Measurements from ENCODE around the gene CCBE1. TPM values are rescaled to one million over a fixed set of nuclear protein-coding genes. Genes with fewer than 3 reads are reported as not detected.

CCBE1 gene
- total RNA-seq, 1 donor from 2014 or later = 4.1 TPM

DNA sequence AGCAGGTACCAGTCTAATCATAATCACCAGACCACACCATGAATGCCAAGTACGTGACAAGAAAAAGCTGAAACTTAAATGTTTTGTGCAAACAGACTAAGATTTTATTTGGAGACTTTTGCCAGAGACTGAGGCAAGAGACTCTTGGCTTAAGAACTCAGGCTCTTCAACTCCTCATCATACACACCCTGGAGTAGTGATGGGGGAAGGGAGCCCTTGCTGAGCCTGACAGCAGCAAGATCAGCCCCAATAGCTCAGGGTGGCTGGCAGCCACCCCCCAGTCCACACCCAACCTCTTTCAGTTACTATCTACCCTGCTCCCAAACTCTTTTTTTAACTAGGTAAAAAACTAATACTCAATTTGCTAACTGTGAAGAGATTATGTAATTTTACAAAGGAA, 114.8 kb downstream of the CCBE1 start:
- Histone ChIP-seq H3K4me3 (ENCODE audit: insufficient read depth, low read depth, low read length) (no peak overlapping the region), H3K9ac (ENCODE audit: low read length) (no peak overlapping the region), H3K79me2 (ENCODE audit: insufficient read depth, low read length) (no peaks in the 10 kb centered on the region), H3K36me3 (ENCODE audit: insufficient read depth, low read length) (no peaks in the 10 kb centered on the region), H3K27me3 (ENCODE audit: insufficient read depth, low read length) (no peaks in the 10 kb centered on the region), H2AFZ (ENCODE audit: low read depth, low read length) (no peak overlapping the region), H3K4me1 (ENCODE audit: insufficient read depth, low read length) (no peaks in the 10 kb centered on the region), H3K4me2 (ENCODE audit: low read length) (no peak overlapping the region), H3K27ac (ENCODE audit: low read depth, low read length) (no peak overlapping the region), H3K9me3 (ENCODE audit: insufficient read depth, low read depth, low read length) (no peaks in the 10 kb centered on the region), H4K20me1 (ENCODE audit: insufficient read depth, low read length) (peaks cover 15% of the 10 kb centered on the region)
- no peaks in the 10 kb centered on the region for H3K36me3 Mint-ChIP-seq (ENCODE audit: low read depth, unreplicated experiment)
- TF ChIP-seq EZH2 (IDR thresholded peaks at IDR 0.05; ENCODE audit: insufficient read depth, low read length) = no peak
- TF ChIP-seq, protein P1, sequence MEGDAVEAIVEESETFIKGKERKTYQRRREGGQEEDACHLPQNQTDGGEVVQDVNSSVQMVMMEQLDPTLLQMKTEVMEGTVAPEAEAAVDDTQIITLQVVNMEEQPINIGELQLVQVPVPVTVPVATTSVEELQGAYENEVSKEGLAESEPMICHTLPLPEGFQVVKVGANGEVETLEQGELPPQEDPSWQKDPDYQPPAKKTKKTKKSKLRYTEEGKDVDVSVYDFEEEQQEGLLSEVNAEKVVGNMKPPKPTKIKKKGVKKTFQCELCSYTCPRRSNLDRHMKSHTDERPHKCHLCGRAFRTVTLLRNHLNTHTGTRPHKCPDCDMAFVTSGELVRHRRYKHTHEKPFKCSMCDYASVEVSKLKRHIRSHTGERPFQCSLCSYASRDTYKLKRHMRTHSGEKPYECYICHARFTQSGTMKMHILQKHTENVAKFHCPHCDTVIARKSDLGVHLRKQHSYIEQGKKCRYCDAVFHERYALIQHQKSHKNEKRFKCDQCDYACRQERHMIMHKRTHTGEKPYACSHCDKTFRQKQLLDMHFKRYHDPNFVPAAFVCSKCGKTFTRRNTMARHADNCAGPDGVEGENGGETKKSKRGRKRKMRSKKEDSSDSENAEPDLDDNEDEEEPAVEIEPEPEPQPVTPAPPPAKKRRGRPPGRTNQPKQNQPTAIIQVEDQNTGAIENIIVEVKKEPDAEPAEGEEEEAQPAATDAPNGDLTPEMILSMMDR (IDR thresholded peaks at IDR 0.05; ENCODE audit: insufficient read depth, low read depth, low read length) = no peak
- H3K9me3 Mint-ChIP-seq (ENCODE audit: unreplicated experiment) = no peaks in the 10 kb centered on the region
- no peaks in the 10 kb centered on the region for H3K4me1 Mint-ChIP-seq (ENCODE audit: low read depth, unreplicated experiment)
- H3K27me3 Mint-ChIP-seq (ENCODE audit: low read depth, unreplicated experiment) = peaks cover 33% of the 10 kb centered on the region
- FAIRE-seq (no peak), DNase-seq (ENCODE audit: low read depth) (no peak)
- H3K4me3 Mint-ChIP-seq (ENCODE audit: unreplicated experiment) = no peak overlapping the region
- no peak overlapping the region for H3K27ac Mint-ChIP-seq (ENCODE audit: unreplicated experiment)

DNA sequence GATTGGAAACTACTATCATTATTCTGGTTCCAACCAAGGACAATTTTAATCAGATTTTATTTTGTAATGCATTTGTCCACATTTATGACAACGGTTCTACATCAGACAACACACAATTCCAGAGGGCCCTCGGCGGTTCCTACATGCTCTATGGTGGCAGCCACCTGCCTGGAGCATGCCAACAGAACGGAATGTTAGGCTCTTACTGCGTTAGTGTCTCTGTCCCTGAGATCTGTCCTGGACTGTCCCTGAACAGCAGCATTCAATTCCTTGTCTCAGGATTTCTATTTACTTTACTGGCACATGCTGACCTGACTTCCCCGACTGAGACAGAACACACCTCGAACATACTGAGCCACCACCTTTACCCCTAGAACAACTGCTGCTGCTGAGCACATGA, 117.7 kb downstream of the CCBE1 start:
- H3K4me3 Mint-ChIP-seq (ENCODE audit: unreplicated experiment) = no peak overlapping the region

DNA sequence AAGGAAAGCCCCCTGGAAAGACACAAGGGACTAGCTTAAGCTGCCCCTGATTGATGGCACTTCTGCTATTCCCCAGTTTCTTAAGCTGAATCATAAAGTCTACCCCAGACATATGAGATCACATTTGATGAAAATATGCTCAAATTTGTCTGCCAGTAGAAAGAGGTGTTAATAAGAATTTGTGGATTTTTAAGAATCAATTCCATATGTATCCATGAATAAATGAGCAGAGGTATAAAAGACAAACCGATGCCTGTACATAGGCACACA, 119.9 kb downstream of the CCBE1 start:
- no peak overlapping the region for H3K27ac Mint-ChIP-seq (ENCODE audit: unreplicated experiment)
- TF ChIP-seq EZH2 (IDR thresholded peaks at IDR 0.05; ENCODE audit: insufficient read depth, low read length) = no peak
- TF ChIP-seq, protein P1 (IDR thresholded peaks at IDR 0.05; ENCODE audit: insufficient read depth, low read depth, low read length) = no peak
- no peak overlapping the region for H3K27ac ChIP-seq (ENCODE audit: low read depth, low read length)
- no peak overlapping the region for H2AFZ ChIP-seq (ENCODE audit: low read depth, low read length)
- H3K4me3 ChIP-seq (ENCODE audit: insufficient read depth, low read depth, low read length) = no peak overlapping the region
- no peak for DNase-seq (ENCODE audit: low read depth)
- H3K4me2 ChIP-seq (ENCODE audit: low read length) = no peak overlapping the region
- H3K4me3 Mint-ChIP-seq (ENCODE audit: unreplicated experiment) = no peak overlapping the region
- no peaks in the 10 kb centered on the region for H3K36me3 Mint-ChIP-seq (ENCODE audit: low read depth, unreplicated experiment)
- no peaks in the 10 kb centered on the region for H3K79me2 ChIP-seq (ENCODE audit: insufficient read depth, low read length)
- FAIRE-seq = no peak
- no peaks in the 10 kb centered on the region for H3K27me3 ChIP-seq (ENCODE audit: insufficient read depth, low read length)
- H3K9me3 ChIP-seq (ENCODE audit: insufficient read depth, low read depth, low read length) = no peaks in the 10 kb centered on the region
- no peak overlapping the region for H3K9ac ChIP-seq (ENCODE audit: low read length)
- H3K27me3 Mint-ChIP-seq (ENCODE audit: low read depth, unreplicated experiment) = peaks cover 32% of the 10 kb centered on the region
- no peaks in the 10 kb centered on the region for H3K4me1 Mint-ChIP-seq (ENCODE audit: low read depth, unreplicated experiment)
- no peaks in the 10 kb centered on the region for H3K36me3 ChIP-seq (ENCODE audit: insufficient read depth, low read length)
- peaks cover 5% of the 10 kb centered on the region for H3K9me3 Mint-ChIP-seq (ENCODE audit: unreplicated experiment)
- H3K4me1 ChIP-seq (ENCODE audit: insufficient read depth, low read length) = no peaks in the 10 kb centered on the region
- H4K20me1 ChIP-seq (ENCODE audit: insufficient read depth, low read length) = peaks cover 13% of the 10 kb centered on the region

More for the DNA sequence above, 117.7 kb downstream of the CCBE1 start:
- Mint-ChIP-seq H3K27ac (ENCODE audit: unreplicated experiment) (no peak overlapping the region), H3K27me3 (ENCODE audit: low read depth, unreplicated experiment) (peaks cover 33% of the 10 kb centered on the region), H3K9me3 (ENCODE audit: unreplicated experiment) (peaks cover 5% of the 10 kb centered on the region), H3K4me1 (ENCODE audit: low read depth, unreplicated experiment) (no peaks in the 10 kb centered on the region), H3K36me3 (ENCODE audit: low read depth, unreplicated experiment) (no peaks in the 10 kb centered on the region)
- Histone ChIP-seq H3K79me2 (ENCODE audit: insufficient read depth, low read length) (no peaks in the 10 kb centered on the region), H3K4me2 (ENCODE audit: low read length) (no peak overlapping the region), H4K20me1 (ENCODE audit: insufficient read depth, low read length) (peaks cover 15% of the 10 kb centered on the region), H3K36me3 (ENCODE audit: insufficient read depth, low read length) (no peaks in the 10 kb centered on the region), H3K4me3 (ENCODE audit: insufficient read depth, low read depth, low read length) (no peak overlapping the region), H3K27me3 (ENCODE audit: insufficient read depth, low read length) (no peaks in the 10 kb centered on the region), H3K9ac (ENCODE audit: low read length) (no peak overlapping the region), H3K4me1 (ENCODE audit: insufficient read depth, low read length) (no peaks in the 10 kb centered on the region), H3K27ac (ENCODE audit: low read depth, low read length) (no peak overlapping the region), H2AFZ (ENCODE audit: low read depth, low read length) (no peak overlapping the region), H3K9me3 (ENCODE audit: insufficient read depth, low read depth, low read length) (no peaks in the 10 kb centered on the region)
- no peak for TF ChIP-seq EZH2 (IDR thresholded peaks at IDR 0.05; ENCODE audit: insufficient read depth, low read length)
- TF ChIP-seq, protein P1 (IDR thresholded peaks at IDR 0.05; ENCODE audit: insufficient read depth, low read depth, low read length) = no peak
- no peak for FAIRE-seq
- no peak for DNase-seq (ENCODE audit: low read depth)
